ENCODE data around the gene P2RX4.
"Not testable (repeated sequence)": the region's sequence is repeated elsewhere in the genome, so short reads cannot be mapped to it uniquely, and the experiment has no call there.

P2RX4 gene

DNA sequence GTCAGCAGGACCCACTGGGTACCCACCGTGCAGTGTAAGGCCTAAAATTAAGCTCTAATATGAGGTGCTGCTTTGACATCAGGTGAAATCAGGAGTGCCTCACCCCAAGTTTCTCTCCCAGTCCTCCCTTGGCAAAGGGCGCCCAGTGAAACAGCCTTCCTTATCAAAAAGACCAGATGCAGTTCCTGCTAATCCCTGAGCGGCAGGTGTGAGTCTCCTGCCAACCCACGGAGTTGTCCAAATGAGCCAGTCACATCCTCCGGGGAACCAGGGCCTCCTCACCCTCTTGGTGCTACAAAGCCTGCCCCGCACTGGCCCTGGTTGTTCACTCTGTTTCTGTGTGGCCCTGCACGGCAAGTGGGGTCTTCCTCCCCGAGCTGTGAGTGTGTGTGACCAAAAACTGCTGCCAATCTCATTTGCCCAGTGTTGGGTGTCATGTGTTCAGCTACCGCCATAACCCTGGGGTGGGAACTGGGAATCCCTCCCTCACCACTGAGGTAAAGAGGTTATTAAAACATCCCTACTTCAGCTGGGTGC is 20.2 kb upstream of the P2RX4 start:
- DNase-seq: no peak

- peak; percentile 15 for DNase-seq
These were observed 19.4 kb upstream of the P2RX4 start for GRCh38 chr12:121190523-121191031.

- no peak for DNase-seq
These were observed 18.8 kb upstream of the P2RX4 start for GRCh38 chr12:121191151-121191550.

DNA sequence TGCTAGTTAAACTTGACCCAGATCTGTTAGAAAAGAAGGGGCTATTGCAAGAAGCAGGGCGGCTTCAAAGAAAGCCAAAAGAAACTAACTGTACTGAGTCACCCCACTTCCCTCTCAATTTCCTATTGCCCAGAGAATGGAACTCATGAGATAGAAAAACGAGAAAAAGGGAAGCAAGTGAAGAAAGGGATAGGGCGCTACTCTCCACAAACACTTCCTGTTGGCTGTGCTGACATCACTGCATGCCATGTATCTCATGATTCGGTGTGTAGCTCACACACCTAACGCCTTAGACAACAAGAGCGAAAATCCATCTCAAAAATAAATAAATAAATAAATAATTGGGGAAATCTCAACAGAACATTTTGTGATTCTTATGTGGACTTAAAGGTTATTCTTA is 13.0 kb upstream of the P2RX4 start:
- no peak for DNase-seq

GRCh38 chr12:121198949-121199348 is 11.0 kb upstream of the P2RX4 start:
- DNase-seq: no peak

GRCh38 chr12:121201140-121201539 is 8.8 kb upstream of the P2RX4 start:
- not testable (repeated sequence) for DNase-seq

GRCh38 chr12:121202407-121203355 is 7.2 kb upstream of the P2RX4 start:
- peak; percentile 20 for DNase-seq

DNA sequence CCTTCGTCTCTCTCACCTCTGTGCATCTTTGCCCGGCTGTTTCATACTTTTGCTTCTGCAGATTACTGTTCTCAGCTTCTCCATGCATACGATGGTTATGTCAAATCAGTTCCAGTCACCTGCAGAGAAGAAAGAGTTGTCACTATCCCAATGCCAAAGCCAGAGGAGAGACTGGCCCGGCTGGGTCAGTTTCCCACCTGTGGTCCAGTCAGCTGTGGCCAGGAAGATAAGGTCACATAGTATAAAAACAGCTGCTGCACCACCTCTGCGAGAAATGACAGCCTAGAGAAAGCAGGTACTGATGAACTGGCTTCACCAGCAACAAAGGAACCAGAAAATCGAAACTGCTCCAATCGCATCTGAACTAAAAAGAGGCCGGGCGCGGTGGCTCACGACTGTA is 6.4 kb upstream of the P2RX4 start:
- no peak for DNase-seq

GRCh38 chr12:121205491-121205890 is 4.4 kb upstream of the P2RX4 start:
- DNase-seq: no peak

- DNase-seq: not testable (repeated sequence)
These were observed 1.4 kb upstream of the P2RX4 start for GRCh38 chr12:121208571-121208970.

DNA sequence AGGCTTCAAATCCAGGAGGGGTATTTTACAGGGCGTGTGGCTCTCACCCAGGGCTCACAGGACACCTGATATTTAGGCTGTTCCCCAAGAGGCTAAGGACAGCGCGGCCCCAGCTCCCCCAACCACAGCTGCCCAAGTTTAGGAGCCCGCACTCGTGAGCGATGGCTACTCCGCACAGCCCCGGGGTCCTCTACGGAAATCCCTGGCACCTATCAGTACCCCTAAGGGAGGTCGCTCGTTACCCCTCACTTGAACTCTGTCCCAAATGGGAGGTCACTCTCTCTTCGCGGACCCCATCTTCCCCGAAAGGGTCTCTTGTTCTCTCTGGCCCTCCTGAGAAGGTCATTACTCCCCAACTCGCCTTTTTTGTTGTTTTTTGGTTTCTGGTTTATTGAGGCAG is 708 bp upstream of the P2RX4 start:
- no peak for DNase-seq

GRCh38 chr12:121212875-121213274 is 2.9 kb downstream of the P2RX4 start:
- no peak for DNase-seq

DNA sequence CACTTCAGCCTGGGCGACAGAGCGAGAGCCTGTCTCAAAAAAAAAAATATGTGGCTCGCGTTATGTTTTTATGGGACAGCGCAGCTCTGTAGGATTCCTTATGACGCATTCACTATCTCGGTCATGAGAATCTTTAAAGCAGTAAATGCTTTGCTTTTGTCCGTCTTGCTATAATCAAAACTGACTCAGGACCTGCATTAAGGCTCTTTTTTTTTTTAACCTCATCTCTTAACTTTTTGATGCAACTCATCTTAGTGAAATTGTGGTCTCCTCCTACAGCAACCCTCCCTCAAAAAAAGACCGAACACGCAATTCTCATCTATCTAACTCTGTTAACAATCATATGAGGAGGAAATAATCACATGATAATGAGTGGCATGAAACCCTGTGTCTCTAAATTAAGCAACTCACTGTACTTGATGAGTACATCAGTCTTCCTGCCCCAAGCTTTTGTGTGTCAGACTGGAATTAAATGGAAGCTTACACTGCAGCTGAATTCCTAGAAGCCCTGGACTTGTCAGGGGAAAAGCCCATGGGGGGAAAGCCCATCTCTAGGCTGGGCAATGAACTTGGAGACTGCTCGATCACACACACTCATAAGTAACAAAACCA is 4.3 kb downstream of the P2RX4 start:
- no peak for DNase-seq

DNA sequence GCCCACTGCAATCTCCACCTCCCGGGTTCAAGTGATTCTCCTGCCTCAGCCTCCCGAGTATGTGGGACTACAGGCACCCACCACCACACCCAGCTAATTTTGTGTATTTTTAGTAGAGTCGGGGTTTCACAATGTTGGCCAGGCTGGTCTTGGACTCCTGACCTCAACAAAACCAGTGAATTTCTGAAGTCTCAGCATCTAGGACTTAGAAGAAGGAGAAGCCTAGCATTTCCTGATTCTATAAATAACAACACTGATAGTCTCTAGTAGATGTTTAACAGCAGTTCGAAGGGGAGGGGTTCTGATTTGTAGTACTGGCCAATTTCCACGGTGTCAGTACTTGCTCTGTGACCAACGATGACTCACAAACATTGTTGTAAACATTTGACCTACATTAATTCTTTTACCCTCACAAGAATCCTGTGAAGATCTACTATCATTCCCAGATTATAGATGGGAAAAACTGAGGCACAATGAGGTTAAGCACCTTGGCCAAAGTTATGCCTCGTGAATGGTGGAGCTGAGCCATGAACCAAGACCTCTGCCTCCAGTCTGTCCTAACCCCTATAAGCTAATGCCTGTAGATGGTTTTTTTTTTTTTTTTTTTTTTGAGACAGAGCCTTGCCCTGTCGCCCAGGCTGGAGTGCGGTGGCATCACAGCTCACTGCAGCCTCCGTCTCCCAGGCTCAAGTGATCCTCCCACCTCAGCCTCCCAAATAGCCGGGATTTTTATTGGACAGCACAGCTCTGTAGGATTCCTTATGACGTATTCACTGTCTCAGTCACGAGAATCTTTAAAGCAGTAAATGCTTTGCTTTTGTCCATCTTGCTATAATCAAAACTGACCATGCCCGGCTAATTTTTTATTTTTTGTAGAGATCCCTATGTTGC is 5.2 kb downstream of the P2RX4 start:
- peak; percentile 28 for DNase-seq

- no peak for DNase-seq
These were observed 6.2 kb downstream of the P2RX4 start for GRCh38 chr12:121216102-121216501.

DNA sequence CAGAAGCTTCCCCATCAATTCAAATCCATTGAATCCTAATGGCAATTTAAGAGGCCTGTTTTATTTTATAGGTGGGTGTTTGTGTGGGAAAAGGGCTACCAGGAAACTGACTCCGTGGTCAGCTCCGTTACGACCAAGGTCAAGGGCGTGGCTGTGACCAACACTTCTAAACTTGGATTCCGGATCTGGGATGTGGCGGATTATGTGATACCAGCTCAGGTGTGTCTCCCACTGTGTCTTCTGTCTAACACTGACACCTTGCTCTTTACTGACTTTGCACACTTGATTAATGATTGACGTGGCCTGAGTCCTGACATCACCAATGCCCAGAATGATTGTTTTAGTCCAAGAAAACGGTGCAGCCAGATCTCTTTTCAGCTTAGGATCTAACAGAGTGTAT is 7.1 kb downstream of the P2RX4 start:
- DNase-seq: no peak

DNA sequence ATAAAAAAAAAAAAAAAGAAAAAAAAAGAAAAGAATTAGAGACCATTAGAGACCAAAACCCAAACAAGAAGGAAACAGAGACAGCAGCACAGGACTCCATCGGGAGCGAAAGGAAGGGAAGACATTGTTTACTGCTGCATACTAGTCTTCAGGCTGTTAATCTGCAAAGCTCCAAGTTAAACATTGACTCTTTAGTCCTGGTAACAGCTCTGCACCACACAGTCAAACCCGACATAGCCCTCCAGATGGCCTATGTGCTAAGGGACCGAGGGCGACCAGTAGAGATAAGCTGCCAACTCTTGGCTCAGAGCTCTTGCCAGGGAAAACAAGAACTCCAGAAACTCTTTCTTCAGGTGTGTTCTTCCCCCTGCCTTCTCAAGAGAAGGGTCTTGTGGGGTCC is 7.8 kb downstream of the P2RX4 start:
- DNase-seq: no peak

DNA sequence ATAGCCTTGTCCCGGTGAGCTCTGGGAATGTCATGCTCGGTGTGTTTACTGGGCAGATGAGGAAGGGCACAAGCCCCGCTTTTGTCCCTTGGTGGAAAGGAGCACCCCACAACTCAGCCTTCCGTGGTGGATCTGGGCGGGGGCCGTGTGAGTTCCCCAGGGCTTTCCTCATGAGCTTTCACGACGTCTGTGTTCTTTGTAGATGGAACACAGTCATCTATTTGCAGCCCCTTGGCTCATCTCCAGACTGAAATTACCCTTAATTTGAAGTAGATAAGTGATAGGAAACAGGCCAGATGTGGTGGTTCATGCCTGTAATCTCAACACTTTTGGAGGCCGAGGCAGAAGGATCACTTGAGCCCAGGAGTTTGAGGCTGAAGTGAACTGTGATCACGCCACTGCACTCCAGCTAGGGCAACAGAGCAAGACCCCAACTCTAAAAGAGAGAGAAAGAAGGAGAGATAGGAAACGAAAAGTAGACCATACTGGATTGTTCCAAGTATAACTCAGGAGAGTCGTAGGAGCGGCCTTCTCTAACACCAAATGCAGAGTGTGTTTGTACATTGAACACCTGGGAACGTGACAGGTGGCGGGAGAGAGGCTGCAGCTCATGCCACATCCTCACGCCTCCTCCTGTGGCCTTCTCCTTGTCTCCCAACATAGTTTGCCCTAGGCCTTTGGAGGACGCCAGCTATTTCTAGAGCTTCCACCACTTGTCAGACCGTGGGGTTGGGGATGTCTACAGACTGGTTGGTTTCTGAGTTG is 8.8 kb downstream of the P2RX4 start:
- DNase-seq: no peak

DNA sequence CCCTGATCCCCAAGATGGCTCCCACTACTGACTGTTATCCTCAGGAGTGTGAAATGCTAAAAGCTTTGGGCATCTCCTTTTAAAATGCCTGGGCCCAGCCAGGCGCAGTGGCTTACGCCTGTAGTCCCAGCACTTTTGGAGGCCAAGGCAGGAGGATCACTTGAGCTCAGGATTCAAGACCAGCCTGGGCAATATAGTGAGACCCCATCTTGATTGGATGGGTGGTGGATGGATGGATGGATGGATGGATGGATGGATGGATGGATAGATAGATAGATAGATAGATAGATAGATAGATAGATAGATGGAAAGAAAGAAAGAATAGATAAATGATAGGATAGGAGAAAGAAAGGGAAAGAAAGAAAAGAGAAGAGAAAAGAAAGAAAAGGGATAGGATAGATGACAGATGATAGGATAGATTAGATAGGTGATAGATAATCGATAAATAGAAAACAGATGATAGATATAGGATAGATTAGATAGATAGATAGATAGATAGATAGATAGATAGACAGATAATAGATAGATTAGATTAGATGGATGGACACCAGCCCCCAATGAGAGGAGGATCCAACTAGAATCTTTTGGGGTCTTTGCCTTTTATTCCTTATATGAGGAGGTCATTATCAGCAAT is 9.5 kb downstream of the P2RX4 start:
- DNase-seq: no peak

DNA sequence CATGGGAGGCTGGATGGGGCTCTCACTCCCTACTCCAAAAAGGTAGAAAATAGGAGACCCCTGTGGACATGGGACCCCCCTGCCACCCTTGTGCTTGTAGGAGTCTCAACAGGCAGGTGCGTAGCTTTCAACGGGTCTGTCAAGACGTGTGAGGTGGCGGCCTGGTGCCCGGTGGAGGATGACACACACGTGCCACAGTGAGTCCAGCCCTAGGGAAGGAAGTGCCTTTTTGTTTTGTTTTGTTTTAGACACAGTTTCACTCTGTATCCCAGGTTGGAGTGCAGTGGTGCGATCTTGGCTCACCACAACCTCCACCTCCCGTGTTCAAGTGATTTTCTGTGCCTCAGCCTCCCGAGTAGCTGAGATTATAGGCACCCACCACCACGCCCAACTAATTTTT is 12.9 kb downstream of the P2RX4 start:
- DNase-seq: no peak
